HG02970 (cell line): Measurements from ENCODE around the gene ENDOU.

Source experiments
- ATAC-seq: cut with Tn5 transposase; IDR thresholded peaks from one replicate; pipeline ENCODE4 v1.9.1; 2021; ENCODE audit warnings: mild to moderate bottlenecking, moderate library complexity, moderate number of reproducible peaks; ENCODE audit not compliant: unreplicated experiment, low FRiP score

The ENDOU gene, protein sequence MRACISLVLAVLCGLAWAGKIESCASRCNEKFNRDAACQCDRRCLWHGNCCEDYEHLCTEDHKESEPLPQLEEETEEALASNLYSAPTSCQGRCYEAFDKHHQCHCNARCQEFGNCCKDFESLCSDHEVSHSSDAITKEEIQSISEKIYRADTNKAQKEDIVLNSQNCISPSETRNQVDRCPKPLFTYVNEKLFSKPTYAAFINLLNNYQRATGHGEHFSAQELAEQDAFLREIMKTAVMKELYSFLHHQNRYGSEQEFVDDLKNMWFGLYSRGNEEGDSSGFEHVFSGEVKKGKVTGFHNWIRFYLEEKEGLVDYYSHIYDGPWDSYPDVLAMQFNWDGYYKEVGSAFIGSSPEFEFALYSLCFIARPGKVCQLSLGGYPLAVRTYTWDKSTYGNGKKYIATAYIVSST

DNA sequence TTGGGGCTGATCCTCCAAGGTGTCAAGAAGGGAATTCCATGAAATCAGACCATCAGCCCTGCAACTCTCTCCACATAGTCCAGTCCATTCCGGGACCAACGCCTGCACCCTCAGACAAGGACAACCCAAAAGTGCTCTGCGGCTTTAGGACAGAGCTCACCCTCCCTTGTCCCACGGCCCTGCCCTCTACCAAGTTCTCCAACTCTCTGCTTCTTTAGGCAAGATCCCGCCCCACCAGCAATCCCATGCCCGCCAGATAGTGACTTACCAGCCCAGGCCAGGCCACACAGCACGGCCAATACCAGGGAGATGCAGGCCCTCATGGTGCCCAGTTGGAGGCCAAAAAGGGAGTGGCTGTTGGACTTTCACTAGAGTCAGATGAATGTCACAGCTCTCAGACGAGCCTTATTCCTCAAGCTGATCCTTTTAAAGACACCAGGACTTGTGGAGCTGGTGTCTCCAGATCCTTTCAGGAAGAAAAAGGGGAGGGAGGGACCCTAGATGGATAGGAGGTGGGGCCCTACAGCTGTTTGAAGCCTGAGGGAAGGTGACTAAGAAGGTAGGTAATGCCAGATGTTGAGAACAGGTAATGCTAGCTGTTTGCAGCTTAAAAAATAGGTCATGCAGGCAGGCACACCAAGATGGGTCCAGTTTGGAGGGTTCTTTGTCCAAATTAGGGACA is at the start of gene ENDOU:
Gene ENDOU (minus strand): TSS at position 400 of the 682 bp plus-strand sequence. CDS start 77 bp downstream, at position 323.
- ATAC-seq = no peak

DNA sequence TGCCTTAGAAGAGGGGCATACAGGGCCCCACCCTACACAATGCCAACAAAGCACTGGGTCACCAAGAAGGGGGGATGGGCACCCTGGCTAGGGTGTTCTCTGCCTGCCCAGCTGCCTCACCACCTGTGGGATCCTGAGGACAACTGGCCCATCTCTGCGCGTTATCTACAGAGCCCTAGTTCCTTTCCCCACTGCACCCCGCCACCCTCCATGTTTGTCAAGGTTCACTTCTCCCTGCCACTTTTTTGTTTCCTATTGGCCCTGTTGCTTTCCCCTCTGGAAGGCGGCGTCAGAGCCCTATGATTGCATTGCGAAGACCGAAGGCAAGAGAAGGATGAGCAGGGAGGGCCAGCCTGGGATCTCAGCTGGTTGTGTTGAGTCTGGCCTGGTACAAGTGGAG is 49.4 kb upstream of the ENDOU start:
- no peak for ATAC-seq

DNA sequence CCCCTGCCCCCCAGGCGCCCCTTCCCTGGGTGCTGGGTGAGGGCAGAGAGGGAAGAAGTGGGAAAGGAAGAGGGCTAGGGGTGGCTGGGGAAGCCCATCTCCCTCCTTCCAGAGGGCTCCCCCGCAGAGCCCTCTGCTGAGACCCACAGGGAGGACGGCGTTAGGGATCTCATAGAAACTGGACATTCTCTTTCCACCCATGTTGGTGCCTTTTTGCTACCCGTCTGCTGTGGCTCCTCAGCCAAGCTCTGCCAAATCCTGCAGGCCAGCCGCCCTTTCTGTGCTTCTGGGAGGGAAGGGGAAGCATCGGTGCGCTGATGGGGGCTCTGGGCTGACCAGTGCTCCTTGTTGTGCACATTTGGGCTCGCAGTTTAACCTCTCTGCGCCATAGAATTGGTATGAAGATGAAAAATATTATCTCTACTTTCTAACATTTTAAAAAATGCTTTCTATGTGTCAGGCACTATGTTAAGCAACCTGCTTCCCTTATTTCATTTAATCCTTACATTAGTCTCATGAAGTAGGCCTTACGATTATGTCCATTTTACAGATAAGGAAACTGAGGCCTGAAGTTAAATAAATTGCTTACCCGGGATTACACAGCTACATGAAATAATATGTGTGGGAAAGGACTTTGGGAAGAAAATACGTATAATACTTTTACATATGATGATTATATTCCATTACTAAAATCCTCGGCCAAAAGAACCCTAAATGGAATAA is 48.7 kb upstream of the ENDOU start:
- ATAC-seq = no peak

DNA sequence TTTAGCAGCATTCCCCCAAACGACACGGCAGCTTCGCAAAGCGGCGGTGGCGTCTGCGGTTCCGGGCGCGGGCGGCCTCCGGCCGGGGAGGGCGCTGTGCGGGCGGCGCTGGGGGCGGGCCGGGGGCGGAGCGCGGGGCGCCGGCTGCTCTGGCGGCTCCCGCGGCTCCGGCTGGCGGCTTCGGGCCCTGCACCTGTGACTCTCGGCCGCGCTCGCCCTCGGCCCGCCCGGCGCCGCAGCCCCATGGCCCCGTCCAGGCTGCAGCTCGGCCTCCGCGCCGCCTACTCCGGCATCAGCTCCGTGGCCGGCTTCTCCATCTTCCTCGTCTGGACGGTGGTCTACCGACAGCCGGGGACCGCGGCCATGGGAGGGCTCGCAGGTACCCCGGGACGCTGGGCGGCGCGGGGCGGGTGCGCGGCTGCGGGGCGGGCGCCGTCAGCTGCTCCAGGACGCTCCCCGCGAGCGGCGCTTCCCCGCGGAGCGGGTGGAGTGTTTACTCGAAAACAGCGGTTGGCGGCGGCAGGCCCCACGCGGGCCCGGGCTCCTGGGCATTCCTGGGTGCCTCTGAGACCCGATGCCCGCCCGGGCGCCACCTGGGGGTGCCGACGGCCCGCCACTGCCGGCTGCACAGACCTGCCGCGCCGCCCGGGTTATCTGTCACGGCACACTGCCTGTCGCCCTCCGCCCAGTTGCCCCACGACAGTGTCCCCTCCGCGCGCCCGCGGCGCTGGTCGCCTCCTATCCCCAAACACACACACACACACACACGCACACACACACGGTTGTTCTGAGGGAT is 48.0 kb upstream of the ENDOU start, which contains the start of gene SLC48A1:
Gene SLC48A1 (plus strand): TSS at position 177 of the 796 bp plus-strand sequence. CDS start 67 bp downstream, at position 244.
- ATAC-seq = peak; percentile 72

DNA sequence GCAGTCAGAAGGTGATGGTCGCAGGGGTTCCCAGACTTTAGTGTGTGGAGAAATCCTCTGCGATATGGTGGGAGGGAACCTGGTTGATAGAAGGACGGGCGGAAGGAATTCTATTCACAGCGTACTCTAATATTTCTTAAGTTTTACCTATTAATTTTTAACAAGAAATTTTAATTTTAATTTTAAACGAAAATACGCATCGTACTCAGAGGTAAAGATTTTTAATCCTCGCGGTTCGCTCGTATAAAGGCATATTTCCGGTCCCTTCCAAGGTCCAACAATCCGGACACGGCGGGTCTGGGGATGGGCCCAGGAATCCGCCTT is 47.4 kb upstream of the ENDOU start:
- ATAC-seq = no peak

DNA sequence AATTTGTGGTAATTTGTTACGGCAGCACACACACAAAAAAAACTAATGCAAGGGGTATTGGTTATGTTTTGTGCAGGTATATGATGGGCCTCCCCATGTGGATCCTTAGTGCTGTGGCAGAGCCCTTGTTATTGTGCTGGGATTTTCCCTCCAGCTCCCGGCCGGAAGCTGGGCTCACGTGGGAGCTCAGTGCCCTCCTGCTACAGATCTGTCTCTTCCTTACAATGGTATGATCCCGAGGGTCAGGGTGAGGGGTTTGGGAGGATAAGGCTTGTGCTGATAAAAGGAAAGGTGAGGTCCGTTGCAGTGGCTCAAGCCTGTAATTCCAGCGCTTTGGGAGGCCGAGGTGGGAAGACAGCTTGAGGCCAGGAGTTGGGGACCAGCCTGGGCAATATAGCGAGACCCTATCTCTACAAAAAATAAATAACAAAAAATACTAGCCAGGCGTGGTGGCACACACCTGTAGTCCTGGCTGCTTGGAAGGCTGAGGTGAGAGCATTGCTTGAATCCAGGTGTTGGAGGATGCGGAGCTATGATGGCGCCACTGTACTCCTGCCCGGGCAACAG is 46.9 kb upstream of the ENDOU start:
- ATAC-seq = no peak

DNA sequence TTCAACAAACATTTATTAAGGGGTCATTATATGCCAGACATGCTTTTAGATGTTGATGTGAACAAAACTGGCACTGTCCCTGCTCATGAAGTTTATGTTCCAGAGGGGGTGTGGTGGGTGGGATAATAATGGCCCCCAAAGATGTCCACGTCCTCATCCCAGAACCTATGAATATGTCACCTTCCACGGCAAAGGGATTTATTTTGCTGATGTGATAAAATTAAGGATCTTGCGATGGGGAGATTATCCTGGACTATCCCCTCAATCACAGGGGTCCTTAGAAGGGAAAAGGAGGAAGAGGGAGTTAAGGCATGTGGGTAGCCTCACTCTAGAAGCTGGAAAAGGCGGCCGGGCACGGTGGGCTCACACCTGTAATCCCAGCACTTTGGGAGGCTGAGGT is 46.0 kb upstream of the ENDOU start:
- no peak for ATAC-seq

DNA sequence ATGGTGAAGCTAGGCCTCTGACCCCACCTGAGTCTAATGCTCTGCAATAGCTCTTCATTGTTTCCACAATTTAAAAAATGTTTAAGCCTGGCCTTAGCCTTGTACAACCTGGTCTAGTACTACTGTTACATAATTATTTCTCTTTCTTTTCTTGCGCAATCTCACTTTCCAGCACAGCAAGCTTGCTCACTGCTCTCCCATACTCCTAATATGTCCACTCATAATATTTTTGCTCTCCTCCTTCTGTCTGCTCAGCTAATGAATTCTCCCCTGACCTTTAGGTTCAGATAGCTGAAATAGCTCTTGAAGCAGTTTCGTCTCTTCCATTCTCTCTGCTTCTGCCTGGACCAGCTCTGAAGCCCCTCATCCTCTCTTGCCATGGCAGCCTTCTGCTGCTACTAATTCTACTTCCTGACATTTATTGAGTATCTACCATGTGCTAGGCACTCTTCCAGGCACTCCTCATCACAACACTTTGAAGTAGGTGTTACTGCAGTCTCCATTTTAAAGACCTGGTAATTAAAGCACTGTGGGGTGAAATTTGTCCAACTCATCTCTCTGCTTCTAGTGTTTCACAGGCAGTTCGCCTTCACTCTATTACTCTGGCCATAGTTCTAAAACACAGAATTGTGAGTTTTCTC is 44.9 kb upstream of the ENDOU start:
- no peak for ATAC-seq

DNA sequence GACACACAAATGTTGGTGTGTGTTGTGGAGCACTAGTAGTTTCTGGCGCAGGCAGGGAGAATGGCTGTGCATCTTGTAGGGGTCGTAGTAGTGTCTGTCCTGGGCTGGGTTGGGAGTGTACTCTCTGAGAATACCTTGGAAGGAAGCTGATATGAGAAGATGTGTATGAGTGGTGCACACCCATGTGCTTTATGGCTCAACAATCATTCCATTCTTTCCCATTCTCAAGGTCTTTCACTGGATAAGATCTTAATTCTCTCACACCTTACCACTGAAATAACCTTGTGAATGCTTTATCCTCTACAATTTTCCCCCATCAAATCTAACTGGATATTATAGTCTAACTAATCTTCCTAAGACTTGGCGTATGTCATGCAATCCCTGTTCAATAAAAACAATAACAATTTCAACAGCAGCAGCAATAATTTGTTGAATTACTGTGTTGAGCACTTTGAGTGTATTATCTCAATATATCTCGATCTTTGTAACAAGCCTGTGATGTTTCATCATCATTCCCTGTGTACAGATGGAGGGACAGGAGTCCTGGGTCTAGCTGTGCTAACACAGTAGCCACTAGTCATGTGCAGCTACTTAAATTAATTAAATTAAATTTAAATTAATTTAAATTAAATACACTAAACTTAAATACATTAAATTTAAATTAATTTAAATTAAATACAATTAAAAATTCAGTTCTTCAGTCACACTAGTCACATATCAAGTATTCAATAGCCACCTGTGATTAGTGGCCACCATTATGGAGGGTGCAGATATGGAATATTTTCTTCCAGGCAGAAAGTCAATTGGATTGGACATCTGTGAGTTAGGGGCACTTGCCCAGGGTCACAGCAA is 44.2 kb upstream of the ENDOU start:
- no peak for ATAC-seq

DNA sequence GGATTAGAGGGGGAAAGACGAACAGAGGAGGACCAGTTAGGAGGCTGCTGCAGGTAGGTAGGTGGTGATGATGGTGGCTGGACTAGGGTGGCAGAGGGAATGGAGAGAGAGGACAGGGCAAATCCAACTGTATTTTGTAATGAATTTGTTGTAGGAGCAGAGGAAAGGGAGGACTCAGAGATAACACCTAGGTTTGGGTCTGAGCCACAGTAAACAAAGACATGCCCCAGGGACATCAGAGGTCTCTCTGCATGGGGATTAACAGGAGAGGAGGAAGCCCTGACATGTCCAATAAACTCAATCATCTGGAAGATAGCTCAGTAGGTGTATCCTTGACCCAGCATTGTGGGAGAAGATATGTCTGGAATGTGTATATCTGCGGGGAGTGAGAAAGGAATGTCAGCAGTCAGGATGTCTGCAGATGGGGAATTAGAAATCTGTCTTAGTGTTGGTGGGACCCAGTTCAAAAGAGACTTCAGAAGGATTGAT is 43.1 kb upstream of the ENDOU start:
- no peak for ATAC-seq

DNA sequence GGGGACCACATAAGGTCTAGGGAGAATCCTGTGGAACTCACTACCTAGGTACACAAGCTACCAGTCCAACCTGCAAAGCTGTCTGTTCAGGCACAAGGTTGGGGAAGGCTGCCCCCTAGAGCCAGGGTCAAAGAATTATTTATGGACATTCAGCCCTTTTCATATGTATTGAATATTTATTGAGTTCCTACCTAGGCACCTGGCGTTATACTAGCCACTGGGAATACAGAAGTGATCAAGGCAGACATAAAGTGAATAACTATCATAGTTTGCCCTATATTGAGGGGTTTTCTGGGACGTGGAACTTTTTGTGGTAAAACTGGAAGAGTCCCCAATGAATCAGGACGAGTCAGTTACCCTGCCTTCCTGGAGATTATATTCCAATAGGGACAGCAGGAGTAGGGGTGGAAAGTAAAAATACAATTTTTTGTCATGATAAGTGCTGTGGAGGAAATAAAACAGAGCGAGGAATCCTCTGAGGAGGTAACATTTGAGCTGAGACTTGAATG is 42.0 kb upstream of the ENDOU start:
- ATAC-seq = no peak

DNA sequence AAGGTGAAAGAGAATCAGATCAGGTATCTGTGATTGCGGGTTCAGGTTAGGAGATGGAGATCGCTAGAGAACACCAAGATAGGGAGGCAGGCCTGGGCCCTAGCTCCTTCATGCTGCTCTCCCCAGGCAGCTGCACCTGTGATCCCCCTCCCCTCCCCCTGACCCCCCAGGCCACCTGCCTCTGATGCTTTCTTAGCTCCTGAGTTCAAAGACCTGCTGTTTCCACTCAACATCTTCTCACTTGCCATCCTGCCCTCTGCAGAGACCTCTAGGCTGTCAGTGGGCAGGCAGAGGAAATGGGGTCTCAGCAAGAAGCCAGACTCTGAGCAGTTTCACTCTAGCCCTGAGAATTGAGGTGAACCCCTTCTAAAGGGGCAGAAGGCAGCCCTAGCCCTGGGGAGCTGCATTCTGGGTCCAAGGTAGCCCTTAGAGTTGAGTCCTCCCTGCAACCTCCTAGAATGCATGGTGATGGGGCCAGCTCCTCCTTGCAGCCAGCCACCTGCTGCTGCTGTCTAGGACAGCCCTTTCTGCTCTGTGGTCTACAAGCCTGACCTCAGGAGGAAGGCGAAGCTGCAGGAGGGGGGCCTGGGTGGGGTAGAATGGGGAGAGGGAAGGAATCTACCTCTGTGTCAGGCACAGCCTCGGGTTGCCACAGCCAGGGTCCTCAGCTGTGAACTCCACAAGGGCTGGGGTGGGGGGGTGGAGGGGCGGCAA is 41.4 kb upstream of the ENDOU start:
- ATAC-seq = no peak

DNA sequence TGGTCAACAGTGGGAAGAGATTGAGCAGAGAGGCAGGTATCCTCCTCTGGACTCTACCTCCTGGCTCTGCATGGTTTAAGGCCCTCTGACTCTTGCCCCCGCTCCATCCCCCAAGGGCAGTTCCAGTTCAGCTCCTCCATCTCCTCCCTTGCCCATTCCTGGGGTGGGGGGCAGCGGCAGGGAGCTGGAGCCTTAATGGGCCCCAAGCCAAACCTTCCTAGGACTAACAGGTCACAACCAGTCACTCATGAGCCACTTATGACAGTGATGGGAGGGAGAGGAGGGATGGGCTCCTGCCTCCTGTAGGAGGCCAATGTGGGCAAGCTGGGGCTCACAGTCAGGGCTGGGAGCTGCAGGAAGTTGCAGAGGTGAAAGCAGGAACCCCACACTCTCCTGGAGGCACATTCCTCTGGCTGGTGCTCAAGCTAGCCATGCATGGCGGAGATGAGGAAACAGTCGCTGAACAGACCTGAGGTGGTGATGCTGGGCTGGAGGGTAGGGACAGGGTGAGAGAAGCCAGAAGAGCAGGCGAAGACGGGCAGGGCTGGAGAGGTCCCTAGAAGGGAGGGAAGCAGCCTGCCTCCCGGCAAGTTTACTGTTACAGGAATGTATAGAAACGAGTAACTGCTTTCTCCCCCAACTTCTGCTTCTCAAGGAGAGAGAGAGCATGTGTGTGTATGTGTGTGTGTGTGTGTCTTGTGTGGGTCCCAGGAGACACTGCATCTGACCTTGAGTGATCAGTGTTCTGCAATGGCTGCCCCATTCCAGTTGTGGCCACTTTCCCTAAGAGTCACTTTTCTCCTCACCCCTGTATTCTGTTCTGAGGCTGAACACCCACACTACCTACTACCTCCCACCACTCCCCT is 38.4 kb upstream of the ENDOU start:
- no peak for ATAC-seq

DNA sequence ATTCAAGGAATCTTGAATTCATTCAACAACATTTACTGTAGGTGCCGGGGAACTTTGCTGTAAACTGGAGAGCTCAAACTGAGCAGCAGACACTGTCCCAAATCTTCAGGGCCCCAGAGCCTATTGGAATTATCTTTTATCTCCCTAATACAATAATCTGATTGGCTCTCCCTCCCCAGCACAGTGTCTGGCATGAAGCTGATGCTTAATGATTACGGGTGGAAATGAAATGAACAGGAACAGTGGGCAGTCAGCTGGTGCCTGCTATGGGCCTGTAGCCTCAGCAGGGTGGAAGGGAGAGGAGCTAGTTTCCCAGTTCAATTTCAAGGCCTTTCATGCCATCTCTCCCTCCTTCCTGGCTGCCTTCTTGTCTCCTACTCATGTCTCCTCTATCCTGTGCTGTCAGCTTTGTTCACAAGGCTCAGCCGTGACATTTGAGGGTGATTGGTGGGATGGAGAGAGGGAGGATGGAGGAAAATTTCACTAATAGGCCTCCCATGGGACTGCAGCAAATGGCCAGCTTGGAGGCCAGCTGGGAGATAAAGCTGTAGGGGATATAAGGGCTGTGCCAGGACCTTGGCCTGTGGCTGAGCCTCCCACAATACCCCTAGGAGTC is 37.7 kb upstream of the ENDOU start:
- ATAC-seq = no peak

DNA sequence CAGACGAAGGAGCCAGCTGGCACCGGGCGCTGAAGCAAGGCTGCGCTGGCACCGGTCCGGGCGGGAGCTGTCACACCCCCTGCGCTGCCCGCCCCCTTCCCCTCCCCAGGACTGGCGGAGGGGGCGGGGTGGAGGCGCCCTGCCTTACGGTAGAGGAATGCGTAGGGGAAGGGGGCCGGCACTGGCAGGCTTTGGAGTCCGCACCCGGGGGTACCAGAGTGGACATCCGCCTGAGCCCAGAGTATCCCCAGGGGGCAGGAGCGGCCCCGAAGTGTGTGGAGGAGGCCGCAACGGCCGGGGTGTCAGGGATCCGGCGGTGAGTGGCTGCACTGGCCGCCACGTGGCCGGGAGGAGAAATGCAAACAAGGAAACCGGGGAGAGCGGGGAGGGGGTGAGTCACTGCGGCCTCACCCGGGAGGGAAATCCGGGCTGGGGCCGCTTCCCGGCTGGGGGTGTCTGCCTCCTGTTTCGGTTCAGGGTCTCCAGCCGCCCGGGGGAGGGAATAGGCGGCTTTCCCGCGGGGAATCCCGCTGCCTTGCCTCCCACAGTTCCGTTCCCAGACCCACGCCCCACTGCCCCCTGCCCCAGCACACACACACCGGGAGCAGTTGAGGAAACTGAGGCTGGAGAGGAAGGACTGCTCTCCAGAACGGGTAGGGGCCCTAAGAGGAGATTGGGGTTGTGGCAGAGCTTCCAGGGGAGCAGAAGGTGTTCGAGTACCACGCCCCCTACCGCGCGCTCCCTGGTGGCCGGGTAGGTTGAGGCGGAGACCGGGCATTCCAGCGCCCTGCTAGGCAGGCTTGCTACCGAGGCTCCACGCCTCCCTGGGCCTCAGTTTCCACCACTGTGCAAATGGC is 33.8 kb upstream of the ENDOU start, which contains the start of gene RAPGEF3:
Gene RAPGEF3 (minus strand): TSS at position 47 of the 857 bp plus-strand sequence. CDS start 324 bp downstream, outside the sequence.
- no peak for ATAC-seq

DNA sequence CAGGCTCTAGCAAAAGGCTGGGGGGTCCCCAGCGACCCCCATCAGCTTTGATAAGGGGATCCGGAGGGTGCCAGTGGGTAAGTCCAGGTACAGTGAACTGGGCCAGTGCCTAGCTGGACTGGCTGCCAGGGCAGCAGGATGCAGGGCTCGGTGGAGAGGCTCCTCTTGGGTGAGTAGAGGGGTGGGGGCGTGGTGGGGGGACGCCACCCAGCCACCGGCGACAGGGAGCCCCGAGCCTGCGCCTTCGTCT is 33.2 kb upstream of the ENDOU start:
- no peak for ATAC-seq
